ENCODE results near the gene TXNIP.

GRCh38 chr1:145997016-145997717 lies 788 bp upstream of the TXNIP start:
- TF ChIP-seq POLR2A (IDR thresholded peaks at IDR 0.05; ENCODE audit: low read depth, low read length), result no peak
- no peak for TF ChIP-seq CTCF (conservative IDR thresholded peaks at IDR 0.05; ENCODE audit: low read depth, low read length)
